Stomach (tissue), 4 donors: ENCODE data around the gene PPY.

Source experiments
- POLR2A ChIP-seq, 4 donors: fragments of 450-650 bp; IDR thresholded peaks; one replicate each; pipeline ENCODE4 v1.6.1; 2016; ENCODE audit warnings: antibody characterized with exemption in 4 of 4, control low read depth in 2 of 4, mild to moderate bottlenecking in 1 of 4, moderate library complexity in 1 of 4
- TF ChIP-seq, protein P1 (sequence below), 7 experiments: fragments of 450-650 bp in 4 of 7; fragments of 200-600 bp in 3 of 7; sonication (generic) in 3 of 7; IDR thresholded peaks; one replicate each; pipeline ENCODE4 v1.5.1; 2016 to 2019; ENCODE audit warnings: antibody characterized with exemption in 7 of 7, control low read depth in 2 of 7, mild to moderate bottlenecking in 1 of 7

DNA sequence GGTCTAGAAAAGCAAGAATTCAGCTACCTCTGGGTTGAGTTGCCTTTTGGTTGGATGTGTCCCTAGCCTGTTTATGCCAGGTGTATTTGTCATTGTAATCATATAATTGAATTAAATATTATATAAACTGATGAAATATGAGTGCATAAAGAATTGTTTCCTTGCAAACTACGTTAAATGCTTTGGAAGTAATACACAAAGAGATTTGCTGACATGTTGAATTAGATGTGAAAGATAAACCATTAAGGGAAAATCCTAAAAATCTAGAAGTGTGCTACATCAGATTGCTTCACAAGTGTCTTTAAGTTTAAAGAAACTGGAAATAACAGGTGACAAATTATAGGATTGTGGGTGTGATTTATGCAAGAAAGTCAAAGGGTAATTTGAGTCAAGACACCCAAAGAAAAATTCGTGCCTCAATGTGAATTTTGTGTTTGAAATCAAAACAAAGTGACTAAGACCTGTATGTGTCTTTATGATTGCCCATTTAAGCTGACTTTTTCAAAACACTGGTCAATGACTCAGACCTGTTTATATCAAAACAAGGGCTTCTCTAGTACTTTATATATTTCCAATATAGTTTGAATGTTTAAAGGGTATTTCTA is 16.6 kb upstream of the PPY start:
- no peak for TF ChIP-seq POLR2A (IDR thresholded peaks at IDR 0.05)
- TF ChIP-seq, protein P1, sequence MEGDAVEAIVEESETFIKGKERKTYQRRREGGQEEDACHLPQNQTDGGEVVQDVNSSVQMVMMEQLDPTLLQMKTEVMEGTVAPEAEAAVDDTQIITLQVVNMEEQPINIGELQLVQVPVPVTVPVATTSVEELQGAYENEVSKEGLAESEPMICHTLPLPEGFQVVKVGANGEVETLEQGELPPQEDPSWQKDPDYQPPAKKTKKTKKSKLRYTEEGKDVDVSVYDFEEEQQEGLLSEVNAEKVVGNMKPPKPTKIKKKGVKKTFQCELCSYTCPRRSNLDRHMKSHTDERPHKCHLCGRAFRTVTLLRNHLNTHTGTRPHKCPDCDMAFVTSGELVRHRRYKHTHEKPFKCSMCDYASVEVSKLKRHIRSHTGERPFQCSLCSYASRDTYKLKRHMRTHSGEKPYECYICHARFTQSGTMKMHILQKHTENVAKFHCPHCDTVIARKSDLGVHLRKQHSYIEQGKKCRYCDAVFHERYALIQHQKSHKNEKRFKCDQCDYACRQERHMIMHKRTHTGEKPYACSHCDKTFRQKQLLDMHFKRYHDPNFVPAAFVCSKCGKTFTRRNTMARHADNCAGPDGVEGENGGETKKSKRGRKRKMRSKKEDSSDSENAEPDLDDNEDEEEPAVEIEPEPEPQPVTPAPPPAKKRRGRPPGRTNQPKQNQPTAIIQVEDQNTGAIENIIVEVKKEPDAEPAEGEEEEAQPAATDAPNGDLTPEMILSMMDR (IDR thresholded peaks at IDR 0.05), result no peak
